Measurements from ENCODE around the gene CACNA2D3.

The CACNA2D3 gene

GRCh38 chr3:54963641-54964040 is 841.3 kb downstream of the CACNA2D3 start:
- no peak for DNase-seq (ENCODE audit: low read depth, low spot score)

GRCh38 chr3:54964081-54964480 is 841.7 kb downstream of the CACNA2D3 start:
- in situ Hi-C loops (cut with HindIII; ENCODE audit: low sequenced_read_pairs): no loop called here
- no peak for DNase-seq (ENCODE audit: low read depth, low spot score)
- no peak for TF ChIP-seq CTCF (IDR thresholded peaks at IDR 0.05; ENCODE audit: low read depth, low read length)
- H3K4me3 ChIP-seq (ENCODE audit: low read depth, low read length): no peak overlapping the region

More at GRCh38 chr3:54963641-54964040, 841.3 kb downstream of the CACNA2D3 start:
- in situ Hi-C loops (cut with HindIII; ENCODE audit: low sequenced_read_pairs): no loop called here
- no peak for TF ChIP-seq CTCF (IDR thresholded peaks at IDR 0.05; ENCODE audit: low read depth, low read length)
- no peak overlapping the region for H3K4me3 ChIP-seq (ENCODE audit: low read depth, low read length)

- no peak overlapping the region for H3K4me3 ChIP-seq (ENCODE audit: low read depth, low read length)
- TF ChIP-seq CTCF (IDR thresholded peaks at IDR 0.05; ENCODE audit: low read depth, low read length): peak; percentile 0
- in situ Hi-C loops (cut with HindIII; ENCODE audit: low sequenced_read_pairs): no loop called here
- peak; percentile 95 for DNase-seq (ENCODE audit: low read depth, low spot score)
Observed at GRCh38 chr3:54965746-54966145, 843.4 kb downstream of the CACNA2D3 start.

- H3K4me3 ChIP-seq (ENCODE audit: low read depth, low read length): no peak overlapping the region
- no peak for TF ChIP-seq CTCF (IDR thresholded peaks at IDR 0.05; ENCODE audit: low read depth, low read length)
- DNase-seq (ENCODE audit: low read depth, low spot score): no peak
- in situ Hi-C loops (cut with HindIII; ENCODE audit: low sequenced_read_pairs): no loop called here
Observed at GRCh38 chr3:54966979-54967378, 844.6 kb downstream of the CACNA2D3 start.

GRCh38 chr3:54967731-54968161 is 845.4 kb downstream of the CACNA2D3 start:
- in situ Hi-C loops (cut with HindIII; ENCODE audit: low sequenced_read_pairs): no loop called here
- no peak for TF ChIP-seq CTCF (IDR thresholded peaks at IDR 0.05; ENCODE audit: low read depth, low read length)
- peak; percentile 83 for DNase-seq (ENCODE audit: low read depth, low spot score)
- no peak overlapping the region for H3K4me3 ChIP-seq (ENCODE audit: low read depth, low read length)

GRCh38 chr3:54968546-54969172 is 846.3 kb downstream of the CACNA2D3 start:
- in situ Hi-C loops (cut with HindIII; ENCODE audit: low sequenced_read_pairs): no loop called here

More at GRCh38 chr3:54968546-54969172, 846.3 kb downstream of the CACNA2D3 start:
- DNase-seq (ENCODE audit: low read depth, low spot score): peak; percentile 85
- no peak for TF ChIP-seq CTCF (IDR thresholded peaks at IDR 0.05; ENCODE audit: low read depth, low read length)
- H3K4me3 ChIP-seq (ENCODE audit: low read depth, low read length): peak overlapping the region; percentile 16
